ENCODE results near the gene NR2E1. TPM values are rescaled to one million over a fixed set of nuclear protein-coding genes. Genes with fewer than 3 reads are reported as not detected.
A peak's percentile ranks its signal among the peaks of the same experiment; 100 is the strongest.

The NR2E1 gene
- total and polyA plus RNA-seq, 10 donors = not detected

- no peak for DNase-seq
- Histone ChIP-seq H3K4me3 (peak overlapping the region; percentile 61 to 94 (median 80)), H3K36me3 (no peaks in the 10 kb centered on the region), H3K9me3 (no peaks in the 10 kb centered on the region), H3K4me1 (peaks cover 27 to 64% (median 58%) of the 10 kb centered on the region in 6 donors), H3K27ac (no peak overlapping the region), H3K27me3 (replicated peaks in 1 of 7) (peaks cover 7 to 100% (median 69%) of the 10 kb centered on the region in 7 donors)
- no peak for TF ChIP-seq CTCF (IDR thresholded peaks at IDR 0.05 in 8 of 11, conservative IDR thresholded peaks at IDR 0.05 in 3 of 11)
- no peak for TF ChIP-seq POLR2A (IDR thresholded peaks at IDR 0.05)
- TF ChIP-seq POLR2AphosphoS5 (IDR thresholded peaks at IDR 0.05) = no peak
- intact Hi-C loops (cut with DNase I; ENCODE audit: low total_unique reads) = no loop called here
- WGBS, 5 donors = 1 to 2% (median 1%) methylated on average over 15 to 45 of the region's 45 CpGs
Observed at GRCh38 chr6:108118359-108118724, 47.5 kb upstream of the NR2E1 start.

- no peak for TF ChIP-seq POLR2A (IDR thresholded peaks at IDR 0.05)
- no peak for TF ChIP-seq POLR2AphosphoS5 (IDR thresholded peaks at IDR 0.05)
- Histone ChIP-seq H3K36me3 (no peaks in the 10 kb centered on the region), H3K4me3 (peak overlapping the region; percentile 13 to 94 (median 77)), H3K27ac (no peak overlapping the region), H3K27me3 (replicated peaks in 1 of 7) (peaks cover 7 to 100% (median 69%) of the 10 kb centered on the region in 7 donors), H3K4me1 (peaks cover 26 to 57% (median 51%) of the 10 kb centered on the region in 6 donors), H3K9me3 (no peaks in the 10 kb centered on the region)
- WGBS, 5 donors = 2 to 5% (median 3%) methylated on average over 61 to 67 of the region's 67 CpGs
- no peak for DNase-seq
- intact Hi-C loops (cut with DNase I; ENCODE audit: low total_unique reads) = no loop called here
Observed at GRCh38 chr6:108118810-108119768, 46.7 kb upstream of the NR2E1 start.

DNA sequence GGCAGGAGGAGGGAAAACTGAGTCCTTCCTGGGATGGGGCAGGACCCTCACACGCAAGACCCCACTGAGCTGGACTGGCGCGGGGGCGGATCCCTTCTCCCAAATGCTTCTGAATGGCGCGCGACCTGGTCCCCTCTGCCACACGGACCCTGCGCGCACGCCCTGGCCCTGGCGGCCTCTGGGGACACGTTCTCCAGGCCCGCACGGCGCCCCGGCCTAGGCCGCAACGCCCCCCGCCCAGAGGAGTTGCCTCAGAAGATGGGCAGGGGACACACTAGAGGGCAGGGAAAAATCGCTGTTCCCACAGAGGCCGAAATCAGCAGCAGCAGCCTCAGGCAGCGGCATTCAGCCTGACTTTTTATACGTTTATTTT, 46.1 kb upstream of the NR2E1 start:
- no peak for TF ChIP-seq POLR2A (IDR thresholded peaks at IDR 0.05)
- no peak for TF ChIP-seq CTCF (IDR thresholded peaks at IDR 0.05 in 8 of 11, conservative IDR thresholded peaks at IDR 0.05 in 3 of 11)
- TF ChIP-seq POLR2AphosphoS5 (IDR thresholded peaks at IDR 0.05) = no peak
- H3K4me1 ChIP-seq = peaks cover 26 to 50% (median 44%) of the 10 kb centered on the region in 6 donors
- no peaks in the 10 kb centered on the region for H3K36me3 ChIP-seq
- no peak overlapping the region for H3K27ac ChIP-seq
- intact Hi-C loops (cut with DNase I; ENCODE audit: low total_unique reads) = no loop called here
- no peaks in the 10 kb centered on the region for H3K9me3 ChIP-seq
- DNase-seq = no peak
- peaks cover 7 to 100% (median 67%) of the 10 kb centered on the region in 7 donors for H3K27me3 ChIP-seq (replicated peaks in 1 of 7)
- WGBS, 5 donors = 12 to 34% (median 28%) methylated on average over 15 to 24 of the region's 24 CpGs
- peak overlapping the region in 2 of 8 donors; percentile 83 to 94 for H3K4me3 ChIP-seq

DNA sequence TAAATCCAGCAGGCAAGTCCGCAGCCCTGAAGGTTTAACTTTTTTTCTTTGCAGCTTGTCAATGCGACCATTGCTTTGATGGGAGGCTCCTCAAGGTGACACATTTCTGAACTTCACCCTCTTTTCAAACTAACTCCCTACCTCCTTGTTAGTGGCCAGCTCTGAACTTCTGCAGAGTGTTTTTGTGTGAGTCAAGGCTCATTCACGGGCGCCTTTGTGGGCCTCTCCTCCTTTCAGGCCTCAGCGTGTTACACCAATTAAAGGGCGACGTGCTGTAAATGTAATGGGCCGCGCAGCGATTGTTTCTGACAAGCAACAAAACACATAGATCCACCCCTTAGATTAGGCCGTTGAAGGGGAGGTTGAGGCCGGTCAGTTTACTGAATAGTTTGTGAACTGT, 45.5 kb upstream of the NR2E1 start:
- Histone ChIP-seq H3K27me3 (replicated peaks in 1 of 7) (peaks cover 7 to 100% (median 62%) of the 10 kb centered on the region in 7 donors), H3K4me1 (peaks cover 20 to 45% (median 39%) of the 10 kb centered on the region in 6 donors), H3K9me3 (no peaks in the 10 kb centered on the region), H3K36me3 (no peaks in the 10 kb centered on the region), H3K27ac (no peak overlapping the region), H3K4me3 (no peak overlapping the region)
- intact Hi-C loops (cut with DNase I; ENCODE audit: low total_unique reads) = no loop called here
- DNase-seq = no peak
- TF ChIP-seq CTCF (IDR thresholded peaks at IDR 0.05 in 8 of 11, conservative IDR thresholded peaks at IDR 0.05 in 3 of 11) (no peak), POLR2A (IDR thresholded peaks at IDR 0.05) (no peak), POLR2AphosphoS5 (IDR thresholded peaks at IDR 0.05) (no peak)
- WGBS, 5 donors = 53 to 70% (median 59%) methylated on average over 12 of the region's 12 CpGs

All from spleen (tissue), 11 donors.